ENCODE measurements around the gene TMEM125. TPM values are rescaled to one million over a fixed set of nuclear protein-coding genes. Genes with fewer than 3 reads are reported as not detected.

Gene TMEM125
- total and polyA plus RNA-seq, 3 donors from 2014 or later, result 0.71 to 2.2 (median 2.0) TPM

DNA sequence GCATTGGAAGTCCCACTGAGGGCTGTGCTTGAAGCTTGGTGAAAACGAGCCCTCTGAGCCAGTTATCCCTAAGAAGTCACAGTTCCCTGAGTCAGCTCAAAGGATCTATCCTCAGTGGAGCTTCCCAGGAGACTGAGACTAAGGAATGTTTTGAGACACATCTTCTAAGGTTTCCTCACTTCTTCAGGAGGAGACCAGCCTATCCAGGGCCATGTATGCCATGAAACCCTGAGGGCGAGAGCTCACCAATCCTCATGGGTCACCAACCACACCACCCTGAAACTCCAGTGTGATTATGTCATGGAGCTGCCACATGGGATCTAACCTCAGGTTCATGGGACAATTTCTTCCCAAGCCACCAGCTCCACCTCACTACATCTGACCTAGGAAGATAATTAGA, 23.4 kb downstream of the TMEM125 start:
- Histone ChIP-seq H3K4me3 (no peak overlapping the region), H3K9me3 (no peaks in the 10 kb centered on the region), H3K27ac (no peak overlapping the region), H3K4me1 (peaks cover 15% of the 10 kb centered on the region), H3K27me3 (no peaks in the 10 kb centered on the region), H3K36me3 (ENCODE audit: low read depth, missing control alignments) (no peaks in the 10 kb centered on the region)
- intact Hi-C loops (cut with DNase I; ENCODE audit: low total_unique reads), result no loop called here
- TF ChIP-seq POLR2A (IDR thresholded peaks at IDR 0.05), result no peak
- TF ChIP-seq, protein P1, sequence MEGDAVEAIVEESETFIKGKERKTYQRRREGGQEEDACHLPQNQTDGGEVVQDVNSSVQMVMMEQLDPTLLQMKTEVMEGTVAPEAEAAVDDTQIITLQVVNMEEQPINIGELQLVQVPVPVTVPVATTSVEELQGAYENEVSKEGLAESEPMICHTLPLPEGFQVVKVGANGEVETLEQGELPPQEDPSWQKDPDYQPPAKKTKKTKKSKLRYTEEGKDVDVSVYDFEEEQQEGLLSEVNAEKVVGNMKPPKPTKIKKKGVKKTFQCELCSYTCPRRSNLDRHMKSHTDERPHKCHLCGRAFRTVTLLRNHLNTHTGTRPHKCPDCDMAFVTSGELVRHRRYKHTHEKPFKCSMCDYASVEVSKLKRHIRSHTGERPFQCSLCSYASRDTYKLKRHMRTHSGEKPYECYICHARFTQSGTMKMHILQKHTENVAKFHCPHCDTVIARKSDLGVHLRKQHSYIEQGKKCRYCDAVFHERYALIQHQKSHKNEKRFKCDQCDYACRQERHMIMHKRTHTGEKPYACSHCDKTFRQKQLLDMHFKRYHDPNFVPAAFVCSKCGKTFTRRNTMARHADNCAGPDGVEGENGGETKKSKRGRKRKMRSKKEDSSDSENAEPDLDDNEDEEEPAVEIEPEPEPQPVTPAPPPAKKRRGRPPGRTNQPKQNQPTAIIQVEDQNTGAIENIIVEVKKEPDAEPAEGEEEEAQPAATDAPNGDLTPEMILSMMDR (IDR thresholded peaks at IDR 0.05), result no peak
- whole genome bisulfite sequencing, 2 donors, result 90 to 100% methylated on average over 2 of the region's 2 CpGs
- DNase-seq, result no peak

DNA sequence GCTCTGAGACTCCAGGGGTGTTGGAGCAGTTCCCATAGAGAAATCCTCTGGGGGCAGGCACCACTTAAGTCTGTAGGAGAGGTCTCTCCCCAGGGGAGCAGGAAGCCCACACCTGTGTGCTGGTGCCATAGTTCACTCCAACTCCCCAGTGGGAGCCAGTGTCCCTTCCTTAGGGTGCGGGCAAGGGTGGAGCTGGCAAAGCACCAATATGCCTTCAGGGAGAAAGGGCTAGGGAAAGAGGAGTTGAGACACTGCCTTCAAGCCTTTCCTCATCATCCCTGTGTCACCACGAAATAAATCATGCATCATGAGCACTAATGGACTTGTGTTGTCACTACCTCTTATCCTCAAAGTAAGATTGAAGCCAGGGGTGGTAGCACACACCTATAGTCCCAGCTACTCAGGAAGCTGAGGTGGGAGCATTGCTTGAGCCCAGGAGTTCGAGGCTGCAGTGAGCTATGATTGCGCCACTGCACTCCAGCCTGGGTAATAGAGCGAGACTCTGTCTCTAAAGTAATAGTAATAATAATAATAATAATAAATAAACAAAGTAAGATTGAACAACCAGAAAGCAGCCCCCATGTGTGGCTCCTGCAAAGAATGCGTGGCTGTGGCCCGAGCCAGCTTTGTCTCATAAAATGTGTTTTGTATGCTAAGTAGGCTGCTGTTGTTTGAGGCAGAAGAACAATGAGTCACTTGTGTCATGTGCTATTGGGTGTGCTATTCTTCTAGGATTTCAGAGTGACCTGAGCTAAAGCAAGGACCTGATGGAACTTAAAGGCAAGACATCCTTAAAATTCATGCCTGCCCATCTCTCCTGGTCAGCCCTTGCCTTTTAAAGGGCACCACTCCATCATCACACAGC, 24.3 kb downstream of the TMEM125 start:
- WGBS, 2 donors, result 71 to 91% methylated on average over 7 of the region's 7 CpGs
- Histone ChIP-seq H3K4me3 (no peak overlapping the region), H3K4me1 (peaks cover 15% of the 10 kb centered on the region), H3K27me3 (no peaks in the 10 kb centered on the region), H3K36me3 (ENCODE audit: low read depth, missing control alignments) (no peaks in the 10 kb centered on the region), H3K9me3 (no peaks in the 10 kb centered on the region), H3K27ac (peak overlapping the region; percentile 50 to 72)
- no peak for DNase-seq
- intact Hi-C loops (cut with DNase I; ENCODE audit: low total_unique reads), result no loop called here
- TF ChIP-seq POLR2A (IDR thresholded peaks at IDR 0.05), result no peak
- TF ChIP-seq, protein P1 (IDR thresholded peaks at IDR 0.05), result no peak

DNA sequence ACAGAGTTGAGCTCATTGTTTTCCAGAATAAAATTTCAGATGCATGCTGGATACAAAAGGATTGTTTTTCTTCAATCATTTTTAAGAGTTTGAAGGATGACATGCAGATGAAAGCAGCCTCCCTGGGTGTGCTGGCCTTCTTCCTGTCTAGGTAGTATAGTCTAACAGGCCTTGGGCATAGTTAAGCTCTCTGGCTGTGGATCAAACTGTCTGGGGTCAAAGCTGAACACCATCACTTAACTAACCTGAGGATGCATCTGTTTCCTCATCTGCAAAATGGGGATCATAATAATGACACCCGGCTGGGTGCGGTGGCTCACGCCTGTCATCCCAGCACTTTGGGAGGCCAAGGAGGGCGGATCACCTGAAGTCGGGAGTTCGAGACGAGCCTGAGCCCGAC, 25.0 kb downstream of the TMEM125 start:
- Histone ChIP-seq H3K4me3 (no peak overlapping the region), H3K27me3 (no peaks in the 10 kb centered on the region), H3K4me1 (peaks cover 13% of the 10 kb centered on the region), H3K9me3 (no peaks in the 10 kb centered on the region), H3K27ac (peak overlapping the region; percentile 50 to 72), H3K36me3 (ENCODE audit: low read depth, missing control alignments) (no peaks in the 10 kb centered on the region)
- intact Hi-C loops (cut with DNase I; ENCODE audit: low total_unique reads), result no loop called here
- 73 to 83% methylated on average over 8 of the region's 8 CpGs for WGBS, 2 donors
- DNase-seq, result no peak
- TF ChIP-seq POLR2A (IDR thresholded peaks at IDR 0.05), result no peak
- TF ChIP-seq, protein P1 (IDR thresholded peaks at IDR 0.05), result no peak

DNA sequence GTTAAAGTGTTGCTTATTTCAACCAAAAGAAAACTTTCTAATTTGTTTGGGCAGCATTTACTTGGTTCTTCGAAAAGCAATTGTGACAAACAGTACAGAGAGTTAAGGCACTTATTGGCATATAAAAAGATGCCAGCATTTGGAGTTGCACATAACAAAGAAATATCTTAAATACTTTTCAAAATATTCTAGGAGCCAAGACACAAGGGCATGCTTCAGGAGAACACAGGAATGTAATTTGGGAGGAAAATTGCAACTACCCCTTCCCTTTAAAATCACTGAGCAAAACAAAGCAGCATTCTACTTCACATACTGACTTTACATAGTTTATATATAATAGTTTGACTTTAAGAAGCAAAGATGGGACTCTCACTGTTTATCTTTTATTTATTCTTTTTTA, 26.4 kb downstream of the TMEM125 start:
- 29 to 43% methylated on average over 1 of the region's 1 CpG for WGBS, 2 donors
- intact Hi-C loops (cut with DNase I; ENCODE audit: low total_unique reads), result no loop called here
- Histone ChIP-seq H3K9me3 (no peaks in the 10 kb centered on the region), H3K36me3 (ENCODE audit: low read depth, missing control alignments) (no peaks in the 10 kb centered on the region), H3K27me3 (no peaks in the 10 kb centered on the region), H3K27ac (peak overlapping the region; percentile 34 to 72), H3K4me3 (no peak overlapping the region), H3K4me1 (peaks cover 13% of the 10 kb centered on the region)
- no peak for DNase-seq
- TF ChIP-seq POLR2A (IDR thresholded peaks at IDR 0.05), result no peak
- TF ChIP-seq, protein P1 (IDR thresholded peaks at IDR 0.05), result no peak

DNA sequence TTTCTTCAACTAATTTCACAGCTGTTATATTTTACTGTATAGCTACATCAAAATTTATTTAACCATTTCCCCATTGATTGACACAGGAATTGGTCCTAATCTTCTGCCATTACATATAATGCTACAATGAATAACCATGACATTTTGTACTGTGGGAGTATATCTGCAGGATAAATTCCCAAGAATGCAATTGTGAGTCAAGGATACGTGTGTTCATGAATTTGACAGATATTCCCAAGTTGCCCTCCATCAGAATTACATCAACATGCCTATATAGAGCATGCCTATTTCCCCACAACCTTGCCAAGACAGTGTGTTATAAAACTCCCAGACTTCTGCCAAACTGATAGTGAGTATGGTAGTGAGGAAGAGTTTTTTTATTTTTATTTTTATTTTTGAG, 28.3 kb downstream of the TMEM125 start:
- no peak overlapping the region for H3K4me3 ChIP-seq
- intact Hi-C loops (cut with DNase I; ENCODE audit: low total_unique reads), result no loop called here
- H3K4me1 ChIP-seq, result peaks cover 13% of the 10 kb centered on the region
- H3K9me3 ChIP-seq, result no peaks in the 10 kb centered on the region
- H3K27ac ChIP-seq, result no peak overlapping the region
- H3K36me3 ChIP-seq (ENCODE audit: low read depth, missing control alignments), result no peaks in the 10 kb centered on the region
- TF ChIP-seq, protein P1 (IDR thresholded peaks at IDR 0.05), result no peak
- no peak for TF ChIP-seq POLR2A (IDR thresholded peaks at IDR 0.05)
- WGBS, 2 donors, result 85 to 100% methylated on average over 1 of the region's 1 CpG
- H3K27me3 ChIP-seq, result no peaks in the 10 kb centered on the region
- no peak for DNase-seq

All from testis (tissue), 3 donors.